SH-SY5Y (cell line): ENCODE data around the gene PTPN3.

Source experiments
- GATA2 ChIP-seq: IDR thresholded peaks from 2 replicates; pipeline ENCODE4 v1.6.1; 2011; ENCODE audit warnings: mild to moderate bottlenecking, low read depth, low read length
- GATA3 ChIP-seq: IDR thresholded peaks from 2 replicates; pipeline ENCODE4 v1.6.1; 2011; ENCODE audit warnings: low read depth, mild to moderate bottlenecking, low read length, moderate library complexity

- TF ChIP-seq GATA2 (no peak), GATA3 (no peak)
These were observed 45.3 kb downstream of the PTPN3 start for GRCh38 chr9:109452761-109453160.
